ENCODE data around the gene TNFRSF19.

DNA sequence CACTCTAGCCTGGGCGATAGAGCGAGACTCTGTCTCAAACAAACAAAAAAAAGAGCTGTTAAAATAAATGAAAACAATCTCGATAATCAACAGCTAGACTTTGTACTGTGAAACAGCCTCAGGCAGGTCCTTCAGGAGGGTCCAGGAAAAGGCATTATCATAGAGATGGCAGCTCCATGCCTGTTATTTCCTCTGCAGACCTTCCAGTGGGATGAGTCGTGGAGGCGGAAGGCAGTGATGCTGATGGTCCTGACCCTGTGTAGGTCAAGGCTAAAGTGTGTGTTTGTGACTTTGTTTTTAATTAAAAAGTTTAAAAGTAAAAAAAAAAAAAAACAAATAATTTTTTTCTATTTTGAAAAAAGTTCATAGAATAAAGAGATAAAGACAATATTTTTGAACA is 117.4 kb downstream of the TNFRSF19 start:
- TF ChIP-seq, protein P1, sequence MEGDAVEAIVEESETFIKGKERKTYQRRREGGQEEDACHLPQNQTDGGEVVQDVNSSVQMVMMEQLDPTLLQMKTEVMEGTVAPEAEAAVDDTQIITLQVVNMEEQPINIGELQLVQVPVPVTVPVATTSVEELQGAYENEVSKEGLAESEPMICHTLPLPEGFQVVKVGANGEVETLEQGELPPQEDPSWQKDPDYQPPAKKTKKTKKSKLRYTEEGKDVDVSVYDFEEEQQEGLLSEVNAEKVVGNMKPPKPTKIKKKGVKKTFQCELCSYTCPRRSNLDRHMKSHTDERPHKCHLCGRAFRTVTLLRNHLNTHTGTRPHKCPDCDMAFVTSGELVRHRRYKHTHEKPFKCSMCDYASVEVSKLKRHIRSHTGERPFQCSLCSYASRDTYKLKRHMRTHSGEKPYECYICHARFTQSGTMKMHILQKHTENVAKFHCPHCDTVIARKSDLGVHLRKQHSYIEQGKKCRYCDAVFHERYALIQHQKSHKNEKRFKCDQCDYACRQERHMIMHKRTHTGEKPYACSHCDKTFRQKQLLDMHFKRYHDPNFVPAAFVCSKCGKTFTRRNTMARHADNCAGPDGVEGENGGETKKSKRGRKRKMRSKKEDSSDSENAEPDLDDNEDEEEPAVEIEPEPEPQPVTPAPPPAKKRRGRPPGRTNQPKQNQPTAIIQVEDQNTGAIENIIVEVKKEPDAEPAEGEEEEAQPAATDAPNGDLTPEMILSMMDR (IDR thresholded peaks at IDR 0.05; ENCODE audit: insufficient read depth, low read length): no peak
- no peak for TF ChIP-seq GABPA (IDR thresholded peaks at IDR 0.05; ENCODE audit: low read depth)
